ENCODE data around the gene KIFC1. TPM values are rescaled to one million over a fixed set of nuclear protein-coding genes. Genes with fewer than 3 reads are reported as not detected.

The KIFC1 gene
- total and polyA plus RNA-seq, 4 experiments from 2014 or later, result 0.54 to 0.69 (median 0.61) TPM; not detected in 1

DNA sequence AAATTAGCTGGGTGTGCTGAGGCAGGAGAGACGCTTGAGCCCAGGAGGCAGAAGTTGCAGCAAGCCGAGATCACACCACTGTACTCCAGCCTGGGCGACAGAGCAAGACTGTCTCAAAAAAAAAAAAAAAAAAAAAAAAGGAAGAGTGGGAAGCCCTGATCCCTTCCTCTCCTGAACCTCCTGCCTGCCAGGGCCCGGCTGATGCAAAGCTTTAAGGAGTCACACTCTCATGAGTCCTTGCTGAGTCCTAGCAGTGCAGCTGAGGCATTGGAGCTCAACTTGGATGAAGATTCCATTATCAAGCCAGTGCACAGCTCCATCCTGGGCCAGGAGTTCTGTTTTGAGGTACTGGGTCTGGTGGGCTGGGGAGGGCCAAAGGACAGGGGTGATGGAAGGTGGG lies 43.3 kb downstream of the KIFC1 start:
- ChIA-PET POLR2A (ENCODE audit: partially characterized antibody) (interaction anchor here (0.5 to 1.6 kb wide), 2 partner anchors 19 to 90 kb away, joined by 3 to 5 read pairs; partner anchors contain the start of gene ZBTB9), CTCF (ENCODE audit: partially characterized antibody) (no interaction called here)
- Histone ChIP-seq H3K36me3 (ENCODE audit: insufficient read depth, low read length) (peaks cover 36% of the 10 kb centered on the region), H3K27me3 (ENCODE audit: insufficient read depth, low read length) (no peaks in the 10 kb centered on the region), H3K4me3 (ENCODE audit: low read length in 2 of 2) (no peak overlapping the region), H3K27ac (ENCODE audit: low read depth, low read length) (no peak overlapping the region), H3K9me3 (ENCODE audit: control insufficient read depth in 1 of 2, low read length in 2 of 2) (no peaks in the 10 kb centered on the region), H3K4me1 (ENCODE audit: insufficient read depth, low read length) (peaks cover 24% of the 10 kb centered on the region)
- Mint-ChIP-seq H3K4me3 (no peak overlapping the region), H3K27me3 (no peaks in the 10 kb centered on the region), H3K36me3 (peaks cover 34 to 57% of the 10 kb centered on the region in 2 donors), H3K9me3 (peaks cover 0 to 2% (median 0%) of the 10 kb centered on the region in 8 donors), H3K27ac (peak overlapping the region in 3 of 7 donors; percentile 32 to 84 (median 80)), H3K4me1 (peaks cover 23 to 38% (median 29%) of the 10 kb centered on the region in 4 donors)
- intact Hi-C loops (cut with micrococcal nuclease), result no loop called here
- DNase-seq, result no peak

DNA sequence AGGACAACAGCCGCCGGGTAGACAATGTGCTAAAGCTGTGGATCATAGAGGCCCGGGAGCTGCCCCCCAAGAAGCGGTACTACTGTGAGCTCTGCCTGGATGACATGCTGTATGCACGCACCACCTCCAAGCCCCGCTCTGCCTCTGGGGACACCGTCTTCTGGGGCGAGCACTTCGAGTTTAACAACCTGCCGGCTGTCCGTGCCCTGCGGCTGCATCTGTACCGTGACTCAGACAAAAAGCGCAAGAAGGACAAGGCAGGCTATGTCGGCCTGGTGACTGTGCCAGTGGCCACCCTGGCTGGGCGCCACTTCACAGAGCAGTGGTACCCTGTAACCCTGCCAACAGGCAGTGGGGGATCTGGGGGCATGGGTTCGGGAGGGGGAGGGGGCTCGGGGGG lies 46.0 kb downstream of the KIFC1 start:
- Mint-ChIP-seq H3K4me1 (peaks cover 6 to 13% (median 8%) of the 10 kb centered on the region in 4 donors), H3K9me3 (peaks cover 0 to 2% (median 0%) of the 10 kb centered on the region in 8 donors), H3K27ac (no peak overlapping the region), H3K4me3 (no peak overlapping the region), H3K36me3 (peaks cover 47 to 76% of the 10 kb centered on the region in 2 donors), H3K27me3 (no peaks in the 10 kb centered on the region)
- no peaks in the 10 kb centered on the region for H3K9me3 ChIP-seq (ENCODE audit: control insufficient read depth in 1 of 2, low read length in 2 of 2)
- no peaks in the 10 kb centered on the region for H3K27me3 ChIP-seq (ENCODE audit: insufficient read depth, low read length)
- intact Hi-C loops (cut with micrococcal nuclease), result no loop called here
- ChIA-PET CTCF (ENCODE audit: partially characterized antibody) (no interaction called here), POLR2A (ENCODE audit: partially characterized antibody) (interaction anchor here (1.0 kb wide), 1 partner anchor 16 kb away, joined by 3 read pairs; the partner anchor contains the start of gene ZBTB9)
- H3K4me3 ChIP-seq (ENCODE audit: low read length in 2 of 2), result no peak overlapping the region
- H3K36me3 ChIP-seq (ENCODE audit: insufficient read depth, low read length), result peaks cover 57% of the 10 kb centered on the region
- H3K27ac ChIP-seq (ENCODE audit: low read depth, low read length), result no peak overlapping the region
- no peaks in the 10 kb centered on the region for H3K4me1 ChIP-seq (ENCODE audit: insufficient read depth, low read length)
- DNase-seq, result no peak

DNA sequence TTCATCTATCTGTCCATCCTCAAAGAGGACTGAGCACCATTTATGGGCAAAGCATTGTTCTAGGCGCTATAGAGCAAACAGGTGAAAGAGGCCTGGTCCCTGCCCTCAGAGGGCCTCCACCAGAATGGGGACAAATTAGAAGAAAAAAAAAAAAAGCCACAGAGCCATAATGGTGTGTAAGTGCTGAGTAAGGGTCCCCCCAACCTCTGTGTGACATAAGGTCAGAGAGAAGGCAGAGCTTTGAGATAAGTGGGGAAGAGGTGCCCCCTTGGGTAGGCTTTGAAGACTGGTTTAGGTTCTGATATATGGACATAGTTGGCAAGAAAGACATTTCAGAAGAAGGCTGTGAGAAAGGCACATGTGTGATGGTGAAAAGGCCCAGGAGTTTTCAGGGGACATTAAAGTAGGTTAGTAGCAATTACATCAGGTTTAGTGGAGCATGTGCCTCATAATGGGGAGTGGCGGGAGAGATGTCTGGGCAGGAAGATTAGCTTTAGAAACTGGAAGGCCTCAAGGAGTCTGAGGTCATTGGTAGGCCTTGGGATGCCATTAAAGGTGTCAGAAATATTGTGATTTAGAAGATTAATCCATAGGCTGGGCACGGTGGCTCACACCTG lies 47.5 kb downstream of the KIFC1 start:
- Mint-ChIP-seq H3K4me1 (peaks cover 0 to 5% (median under 1%) of the 10 kb centered on the region in 4 donors), H3K9me3 (peaks cover 0 to 2% (median 0%) of the 10 kb centered on the region in 8 donors), H3K27me3 (no peaks in the 10 kb centered on the region), H3K36me3 (peaks cover 47 to 71% of the 10 kb centered on the region in 2 donors), H3K27ac (peak overlapping the region in 5 of 7 donors; percentile 5 to 87 (median 79)), H3K4me3 (no peak overlapping the region)
- intact Hi-C loops (cut with micrococcal nuclease), result no loop called here
- Histone ChIP-seq H3K36me3 (ENCODE audit: insufficient read depth, low read length) (peaks cover 64% of the 10 kb centered on the region), H3K4me3 (ENCODE audit: low read length in 2 of 2) (no peak overlapping the region), H3K9me3 (ENCODE audit: control insufficient read depth in 1 of 2, low read length in 2 of 2) (no peaks in the 10 kb centered on the region), H3K4me1 (ENCODE audit: insufficient read depth, low read length) (no peaks in the 10 kb centered on the region), H3K27ac (ENCODE audit: low read depth, low read length) (no peak overlapping the region), H3K27me3 (ENCODE audit: insufficient read depth, low read length) (no peaks in the 10 kb centered on the region)
- no peak for DNase-seq
- CTCF ChIA-PET (ENCODE audit: partially characterized antibody), result no interaction called here
- POLR2A ChIA-PET (ENCODE audit: partially characterized antibody), result interaction anchor here (0.7 to 0.9 kb wide), 3 partner anchors 8 to 16 kb away, joined by 3 to 4 read pairs (median 3); partner anchors contain the start of gene ZBTB9

DNA sequence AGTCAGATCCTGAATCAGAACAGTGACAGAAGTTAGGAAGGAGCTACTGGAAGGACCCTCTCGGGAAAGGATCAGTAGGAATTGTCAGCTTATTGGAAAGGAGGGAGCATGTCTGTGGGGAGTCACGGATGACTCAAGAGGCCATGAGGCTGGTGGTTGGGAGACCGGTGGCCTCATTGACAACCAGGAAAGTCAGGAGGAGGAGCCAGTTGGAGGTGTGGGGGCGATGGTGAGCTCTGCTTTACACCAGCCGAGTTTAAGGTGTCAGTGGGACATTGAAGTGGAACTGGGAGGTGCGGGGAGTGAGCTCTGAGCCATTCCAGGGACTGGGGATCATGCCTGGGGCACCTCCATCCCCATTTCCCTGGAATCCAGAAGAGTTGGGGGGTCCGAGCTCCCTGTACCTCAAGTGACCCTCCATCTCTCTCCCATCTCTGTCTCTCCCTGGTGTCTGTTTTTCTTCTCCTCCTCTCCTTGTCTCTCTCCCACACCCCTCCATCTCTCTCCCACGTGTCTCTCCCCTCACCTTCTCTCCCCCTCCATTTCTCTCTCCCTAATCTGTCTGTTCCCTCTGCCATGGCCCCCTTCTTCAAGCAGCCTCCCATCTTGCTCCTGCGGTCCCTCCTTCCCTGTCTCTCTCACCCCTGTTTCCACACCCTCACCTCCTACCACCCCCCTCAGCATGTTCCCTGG lies 48.5 kb downstream of the KIFC1 start:
- ChIA-PET POLR2A (ENCODE audit: partially characterized antibody) (interaction anchor here (0.7 kb wide), 1 partner anchor 10 kb away, joined by 4 read pairs; no protein-coding TSS in a partner anchor), CTCF (ENCODE audit: partially characterized antibody) (interaction anchor here (0.7 kb wide), 1 partner anchor 11 kb away, joined by 3 read pairs; no protein-coding TSS in a partner anchor)
- H3K36me3 ChIP-seq (ENCODE audit: insufficient read depth, low read length), result peaks cover 66% of the 10 kb centered on the region
- Mint-ChIP-seq H3K27ac (peak overlapping the region in 4 of 7 donors; percentile 16 to 86 (median 80)), H3K4me1 (peaks cover 0 to 4% (median under 1%) of the 10 kb centered on the region in 4 donors), H3K36me3 (peaks cover 47 to 75% of the 10 kb centered on the region in 2 donors), H3K4me3 (no peak overlapping the region), H3K27me3 (no peaks in the 10 kb centered on the region), H3K9me3 (peaks cover 0 to 2% (median 0%) of the 10 kb centered on the region in 8 donors)
- no peaks in the 10 kb centered on the region for H3K4me1 ChIP-seq (ENCODE audit: insufficient read depth, low read length)
- H3K27ac ChIP-seq (ENCODE audit: low read depth, low read length), result no peak overlapping the region
- no peaks in the 10 kb centered on the region for H3K27me3 ChIP-seq (ENCODE audit: insufficient read depth, low read length)
- no peaks in the 10 kb centered on the region for H3K9me3 ChIP-seq (ENCODE audit: control insufficient read depth in 1 of 2, low read length in 2 of 2)
- no peak for DNase-seq
- intact Hi-C loops (cut with micrococcal nuclease), result no loop called here
- H3K4me3 ChIP-seq (ENCODE audit: low read length in 2 of 2), result no peak overlapping the region

DNA sequence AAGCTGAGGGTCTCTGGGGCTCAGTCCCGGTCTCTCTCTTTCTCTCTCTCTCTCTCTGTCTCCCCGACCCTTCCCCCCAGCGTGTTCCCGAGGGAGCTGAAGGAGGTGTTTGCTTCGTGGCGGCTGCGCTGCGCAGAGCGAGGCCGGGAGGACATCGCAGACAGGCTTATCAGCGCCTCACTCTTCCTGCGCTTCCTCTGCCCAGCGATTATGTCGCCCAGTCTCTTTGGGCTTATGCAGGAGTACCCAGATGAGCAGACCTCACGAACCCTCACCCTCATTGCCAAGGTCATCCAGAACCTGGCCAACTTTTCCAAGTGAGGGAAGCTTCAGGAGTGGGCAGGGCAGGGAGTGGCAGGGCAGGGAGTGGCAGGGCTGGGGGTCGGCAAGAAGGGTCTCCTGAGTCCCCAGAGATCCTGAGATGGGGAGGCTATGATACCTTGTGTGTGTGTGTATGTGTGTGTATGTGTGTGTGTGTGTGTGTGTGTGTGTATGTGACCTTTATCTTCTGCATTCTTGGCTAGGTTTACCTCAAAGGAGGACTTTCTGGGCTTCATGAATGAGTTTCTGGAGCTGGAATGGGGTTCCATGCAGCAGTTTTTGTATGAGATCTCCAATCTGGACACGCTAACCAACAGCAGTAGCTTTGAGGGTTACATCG lies 49.2 kb downstream of the KIFC1 start:
- CTCF ChIA-PET (ENCODE audit: partially characterized antibody), result interaction anchor here (0.7 to 1.1 kb wide), 2 partner anchors 12 to 50 kb away, joined by 3 to 6 read pairs; no protein-coding TSS in a partner anchor
- POLR2A ChIA-PET (ENCODE audit: partially characterized antibody), result interaction anchor here (0.9 to 1.4 kb wide), 2 partner anchors 10 to 15 kb away, joined by 3 to 6 read pairs; no protein-coding TSS in a partner anchor
- peaks cover 41 to 71% of the 10 kb centered on the region in 2 donors for H3K36me3 Mint-ChIP-seq

DNA sequence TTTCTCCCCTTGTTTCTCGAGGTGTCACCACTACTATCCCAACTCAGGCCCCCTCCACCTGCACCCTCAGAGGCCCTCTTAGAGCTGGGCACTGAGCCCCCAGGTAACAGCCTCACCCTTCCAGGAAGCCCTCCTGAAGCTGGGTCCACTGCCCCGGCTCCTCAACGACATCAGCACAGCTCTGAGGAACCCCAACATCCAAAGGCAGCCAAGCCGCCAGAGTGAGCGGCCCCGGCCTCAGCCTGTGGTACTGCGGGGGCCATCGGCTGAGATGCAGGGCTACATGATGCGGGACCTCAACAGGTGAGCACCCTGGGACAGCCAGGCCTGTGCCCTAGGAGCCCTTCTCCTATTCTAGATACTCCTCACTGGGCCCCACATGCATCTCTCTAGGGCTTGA lies 49.8 kb downstream of the KIFC1 start:
- Histone ChIP-seq H3K4me1 (ENCODE audit: insufficient read depth, low read length) (no peaks in the 10 kb centered on the region), H3K36me3 (ENCODE audit: insufficient read depth, low read length) (peaks cover 57% of the 10 kb centered on the region), H3K4me3 (ENCODE audit: low read length in 2 of 2) (no peak overlapping the region), H3K27me3 (ENCODE audit: insufficient read depth, low read length) (no peaks in the 10 kb centered on the region), H3K27ac (ENCODE audit: low read depth, low read length) (no peak overlapping the region), H3K9me3 (ENCODE audit: control insufficient read depth in 1 of 2, low read length in 2 of 2) (no peaks in the 10 kb centered on the region)
- no peak for DNase-seq
- peaks cover 40 to 71% of the 10 kb centered on the region in 2 donors for H3K36me3 Mint-ChIP-seq
- peak overlapping the region in 2 of 7 donors; percentile 29 to 42 for H3K27ac Mint-ChIP-seq
- POLR2A ChIA-PET (ENCODE audit: partially characterized antibody), result interaction anchor here (0.9 to 1.4 kb wide), 2 partner anchors 10 to 15 kb away, joined by 3 to 6 read pairs; no protein-coding TSS in a partner anchor
- intact Hi-C loops (cut with micrococcal nuclease), result no loop called here
- peaks cover 0 to 2% (median 0%) of the 10 kb centered on the region in 8 donors for H3K9me3 Mint-ChIP-seq
- CTCF ChIA-PET (ENCODE audit: partially characterized antibody), result interaction anchor here (1.1 kb wide), 1 partner anchor 51 kb away, joined by 6 read pairs; no protein-coding TSS in a partner anchor
- H3K4me3 Mint-ChIP-seq, result no peak overlapping the region
- H3K4me1 Mint-ChIP-seq, result peaks cover 0 to 4% (median under 1%) of the 10 kb centered on the region in 4 donors
- no peaks in the 10 kb centered on the region for H3K27me3 Mint-ChIP-seq

More for the DNA sequence above, 49.2 kb downstream of the KIFC1 start:
- Histone ChIP-seq H3K36me3 (ENCODE audit: insufficient read depth, low read length) (peaks cover 59% of the 10 kb centered on the region), H3K9me3 (ENCODE audit: control insufficient read depth in 1 of 2, low read length in 2 of 2) (no peaks in the 10 kb centered on the region), H3K4me3 (ENCODE audit: low read length in 2 of 2) (no peak overlapping the region), H3K4me1 (ENCODE audit: insufficient read depth, low read length) (no peaks in the 10 kb centered on the region), H3K27ac (ENCODE audit: low read depth, low read length) (no peak overlapping the region), H3K27me3 (ENCODE audit: insufficient read depth, low read length) (no peaks in the 10 kb centered on the region)
- no peak overlapping the region for H3K4me3 Mint-ChIP-seq
- intact Hi-C loops (cut with micrococcal nuclease), result no loop called here
- H3K27ac Mint-ChIP-seq, result peak overlapping the region in 2 of 7 donors; percentile 29 to 74
- no peaks in the 10 kb centered on the region for H3K27me3 Mint-ChIP-seq
- peaks cover 0 to 4% (median under 1%) of the 10 kb centered on the region in 4 donors for H3K4me1 Mint-ChIP-seq
- DNase-seq, result no peak
- H3K9me3 Mint-ChIP-seq, result peaks cover 0 to 2% (median 0%) of the 10 kb centered on the region in 8 donors

All from CD4-positive, alpha-beta memory T cell (primary cell).